ENCODE measurements around the gene FER. TPM values are rescaled to one million over a fixed set of nuclear protein-coding genes. Genes with fewer than 3 reads are reported as not detected.

The FER gene
- total and polyA plus RNA-seq, 2 of the 13 experiments (the other 11 are each of a cell fraction or from before 2014, with no cell fraction given): 7.9 to 29.0 TPM

DNA sequence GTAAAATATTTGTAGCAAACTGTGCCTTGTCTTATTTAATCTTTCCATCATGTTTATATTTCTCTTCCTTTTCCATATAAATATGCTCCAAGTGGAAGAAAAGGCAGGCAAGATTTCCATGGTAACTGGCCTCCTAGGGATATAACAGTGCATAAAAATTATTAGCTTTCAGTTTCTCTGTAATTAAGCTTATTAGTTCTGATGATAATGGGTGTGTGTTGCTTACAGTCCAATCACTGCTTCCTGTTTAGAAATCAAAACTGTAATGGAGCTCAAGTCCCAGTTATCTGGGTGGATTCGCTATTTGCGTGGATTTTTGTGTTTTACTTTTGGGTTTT lies 449.1 kb downstream of the FER start:
- WGBS (ENCODE audit: low lambda C conversion rate): 96% methylated on average over 2 of the region's 2 CpGs
- H3K36me3 ChIP-seq (replicated peaks in 1 of 2; ENCODE audit: control insufficient read depth in 1 of 2, insufficient read depth in 2 of 2, low read length in 2 of 2): no peaks in the 10 kb centered on the region
- TF ChIP-seq, protein P1, sequence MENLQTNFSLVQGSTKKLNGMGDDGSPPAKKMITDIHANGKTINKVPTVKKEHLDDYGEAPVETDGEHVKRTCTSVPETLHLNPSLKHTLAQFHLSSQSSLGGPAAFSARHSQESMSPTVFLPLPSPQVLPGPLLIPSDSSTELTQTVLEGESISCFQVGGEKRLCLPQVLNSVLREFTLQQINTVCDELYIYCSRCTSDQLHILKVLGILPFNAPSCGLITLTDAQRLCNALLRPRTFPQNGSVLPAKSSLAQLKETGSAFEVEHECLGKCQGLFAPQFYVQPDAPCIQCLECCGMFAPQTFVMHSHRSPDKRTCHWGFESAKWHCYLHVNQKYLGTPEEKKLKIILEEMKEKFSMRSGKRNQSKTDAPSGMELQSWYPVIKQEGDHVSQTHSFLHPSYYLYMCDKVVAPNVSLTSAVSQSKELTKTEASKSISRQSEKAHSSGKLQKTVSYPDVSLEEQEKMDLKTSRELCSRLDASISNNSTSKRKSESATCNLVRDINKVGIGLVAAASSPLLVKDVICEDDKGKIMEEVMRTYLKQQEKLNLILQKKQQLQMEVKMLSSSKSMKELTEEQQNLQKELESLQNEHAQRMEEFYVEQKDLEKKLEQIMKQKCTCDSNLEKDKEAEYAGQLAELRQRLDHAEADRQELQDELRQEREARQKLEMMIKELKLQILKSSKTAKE (CRISPR knock-in tag; IDR thresholded peaks at IDR 0.05; ENCODE audit: borderline replicate concordance): no peak
- TF ChIP-seq, protein P2, sequence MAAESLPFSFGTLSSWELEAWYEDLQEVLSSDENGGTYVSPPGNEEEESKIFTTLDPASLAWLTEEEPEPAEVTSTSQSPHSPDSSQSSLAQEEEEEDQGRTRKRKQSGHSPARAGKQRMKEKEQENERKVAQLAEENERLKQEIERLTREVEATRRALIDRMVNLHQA (CRISPR knock-in tag; IDR thresholded peaks at IDR 0.05): no peak
- no peak for TF ChIP-seq ZFP90 (CRISPR knock-in tag; IDR thresholded peaks at IDR 0.05; ENCODE audit: borderline replicate concordance)
- TF ChIP-seq RBM22 (optimal IDR thresholded peaks at IDR 0.05; ENCODE audit: low read length): no peak
- TF ChIP-seq CCAR2 (optimal IDR thresholded peaks at IDR 0.05; ENCODE audit: low read depth, low read length): no peak
- no peak for TF ChIP-seq ZSCAN22 (CRISPR knock-in tag; IDR thresholded peaks at IDR 0.05)
- no peak for TF ChIP-seq MIER2 (CRISPR knock-in tag; IDR thresholded peaks at IDR 0.05)
- TF ChIP-seq, protein P3, sequence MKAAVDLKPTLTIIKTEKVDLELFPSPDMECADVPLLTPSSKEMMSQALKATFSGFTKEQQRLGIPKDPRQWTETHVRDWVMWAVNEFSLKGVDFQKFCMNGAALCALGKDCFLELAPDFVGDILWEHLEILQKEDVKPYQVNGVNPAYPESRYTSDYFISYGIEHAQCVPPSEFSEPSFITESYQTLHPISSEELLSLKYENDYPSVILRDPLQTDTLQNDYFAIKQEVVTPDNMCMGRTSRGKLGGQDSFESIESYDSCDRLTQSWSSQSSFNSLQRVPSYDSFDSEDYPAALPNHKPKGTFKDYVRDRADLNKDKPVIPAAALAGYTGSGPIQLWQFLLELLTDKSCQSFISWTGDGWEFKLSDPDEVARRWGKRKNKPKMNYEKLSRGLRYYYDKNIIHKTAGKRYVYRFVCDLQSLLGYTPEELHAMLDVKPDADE (CRISPR knock-in tag; IDR thresholded peaks at IDR 0.05): no peak
- no peak for TF ChIP-seq ZNF660 (CRISPR knock-in tag; IDR thresholded peaks at IDR 0.05; ENCODE audit: borderline replicate concordance, low read depth)
- TF ChIP-seq NCOA5 (CRISPR knock-in tag; IDR thresholded peaks at IDR 0.05): no peak
- TF ChIP-seq SAP130 (CRISPR knock-in tag; IDR thresholded peaks at IDR 0.05; ENCODE audit: low read depth): no peak
- no peaks in the 10 kb centered on the region for H3K27me3 ChIP-seq (ENCODE audit: control insufficient read depth in 1 of 2, insufficient read depth in 2 of 2, low read length in 2 of 2)
- H3K9me3 ChIP-seq (ENCODE audit: low read length): no peaks in the 10 kb centered on the region
- no peaks in the 10 kb centered on the region for H4K20me1 ChIP-seq (ENCODE audit: insufficient read depth, low read length)
- H3K4me3 ChIP-seq (replicated peaks in 1 of 3; ENCODE audit: insufficient read depth in 1 of 3, low read depth in 2 of 3, low read length in 3 of 3): no peak overlapping the region
- H3K79me2 ChIP-seq (ENCODE audit: insufficient read depth, low read length): no peaks in the 10 kb centered on the region
- CTCF ChIA-PET (ENCODE audit: low intra/inter-chr PET ratio, low total read pairs): no interaction called here
- H3K27ac ChIP-seq (ENCODE audit: extremely low read length, insufficient read depth, low read length): no peak overlapping the region
- intact Hi-C loops (cut with micrococcal nuclease; ENCODE audit: unreplicated experiment) (no loop called here), in situ Hi-C loops (cut with HindIII; ENCODE audit: extremely low pct_ligation_motif_present, low pct_unique_long_range_greater_than_20kb) (no loop called here)
- ATAC-seq: no peak
- no peak overlapping the region for H2AFZ ChIP-seq (ENCODE audit: low read length)
- BruUV-seq (replicated peaks): no TSS peak
- H3K4me1 ChIP-seq (ENCODE audit: insufficient read depth, low read length): no peaks in the 10 kb centered on the region
- POLR2A ChIA-PET: no interaction called here
- H3K4me2 ChIP-seq (ENCODE audit: low read depth, low read length): no peak overlapping the region
- no peak overlapping the region for H3K9ac ChIP-seq (ENCODE audit: insufficient read depth, low read depth, low read length)
- FAIRE-seq: no peak
- DNase-seq (ENCODE audit: low spot score): no peak

All from HepG2 (cell line).